Measurements from ENCODE around the gene HS6ST2.

HS6ST2 gene

GRCh38 chrX:132673331-132673730 is 285.1 kb downstream of the HS6ST2 start:
- DNase-seq (ENCODE audit: low read depth), result no peak

- no peak for DNase-seq (ENCODE audit: low read depth)
Observed at GRCh38 chrX:132671229-132671641, 287.2 kb downstream of the HS6ST2 start.

GRCh38 chrX:132669142-132669541 is 289.3 kb downstream of the HS6ST2 start:
- no peak for DNase-seq (ENCODE audit: low read depth)

- no peak for DNase-seq (ENCODE audit: low read depth)
Observed at GRCh38 chrX:132668178-132668577, 290.3 kb downstream of the HS6ST2 start.

GRCh38 chrX:132665676-132666075 is 292.8 kb downstream of the HS6ST2 start:
- no peak for DNase-seq (ENCODE audit: low read depth)

- DNase-seq (ENCODE audit: low read depth), result no peak
Observed at GRCh38 chrX:132664273-132664672, 294.2 kb downstream of the HS6ST2 start.

GRCh38 chrX:132662844-132663243 is 295.6 kb downstream of the HS6ST2 start:
- no peak for DNase-seq (ENCODE audit: low read depth)

GRCh38 chrX:132657876-132658275 is 300.6 kb downstream of the HS6ST2 start:
- DNase-seq (ENCODE audit: low read depth), result no peak

GRCh38 chrX:132652871-132653270 is 305.6 kb downstream of the HS6ST2 start:
- DNase-seq (ENCODE audit: low read depth), result no peak

GRCh38 chrX:132651421-132652086 is 306.9 kb downstream of the HS6ST2 start:
- no peak for DNase-seq (ENCODE audit: low read depth)

GRCh38 chrX:132648895-132649294 is 309.5 kb downstream of the HS6ST2 start:
- DNase-seq (ENCODE audit: low read depth), result no peak

- no peak for DNase-seq (ENCODE audit: low read depth)
Observed at GRCh38 chrX:132639446-132639845, 319.0 kb downstream of the HS6ST2 start.

- no peak for DNase-seq (ENCODE audit: low read depth)
Observed at GRCh38 chrX:132638313-132638712, 320.1 kb downstream of the HS6ST2 start.

GRCh38 chrX:132636080-132636479 is 322.3 kb downstream of the HS6ST2 start:
- no peak for DNase-seq (ENCODE audit: low read depth)

- DNase-seq (ENCODE audit: low read depth), result no peak
Observed at GRCh38 chrX:132634521-132634920, 323.9 kb downstream of the HS6ST2 start.

GRCh38 chrX:132631579-132632232 is 326.7 kb downstream of the HS6ST2 start:
- DNase-seq (ENCODE audit: low read depth), result no peak

- no peak for DNase-seq (ENCODE audit: low read depth)
Observed at GRCh38 chrX:132624466-132624865, 334.0 kb downstream of the HS6ST2 start.

- no peak for DNase-seq (ENCODE audit: low read depth)
Observed at GRCh38 chrX:132623942-132624341, 334.5 kb downstream of the HS6ST2 start.

GRCh38 chrX:132623300-132623699 is 335.1 kb downstream of the HS6ST2 start:
- no peak for DNase-seq (ENCODE audit: low read depth)

GRCh38 chrX:132622130-132622529 is 336.3 kb downstream of the HS6ST2 start:
- peak; percentile 3 for DNase-seq (ENCODE audit: low read depth)

- DNase-seq (ENCODE audit: low read depth), result no peak
Observed at GRCh38 chrX:132618810-132619209, 339.6 kb downstream of the HS6ST2 start.

- peak; percentile 6 for DNase-seq (ENCODE audit: low read depth)
Observed at GRCh38 chrX:132615391-132616131, 342.9 kb downstream of the HS6ST2 start.

GRCh38 chrX:132614297-132614696 is 344.1 kb downstream of the HS6ST2 start:
- no peak for DNase-seq (ENCODE audit: low read depth)
